ENCODE measurements around the gene BLMH.

- TF ChIP-seq ZNF274 (IDR thresholded peaks at IDR 0.05; ENCODE audit: low read depth, low read length) (no peak), YY1 (IDR thresholded peaks at IDR 0.05; ENCODE audit: insufficient read depth, insufficient read length) (no peak)
Observed at GRCh38 chr17:30292286-30292858, 628 bp upstream of the BLMH start.

Measured in NT2/D1 (cell line).